ENCODE results near the gene MS4A4E.

Gene MS4A4E

DNA sequence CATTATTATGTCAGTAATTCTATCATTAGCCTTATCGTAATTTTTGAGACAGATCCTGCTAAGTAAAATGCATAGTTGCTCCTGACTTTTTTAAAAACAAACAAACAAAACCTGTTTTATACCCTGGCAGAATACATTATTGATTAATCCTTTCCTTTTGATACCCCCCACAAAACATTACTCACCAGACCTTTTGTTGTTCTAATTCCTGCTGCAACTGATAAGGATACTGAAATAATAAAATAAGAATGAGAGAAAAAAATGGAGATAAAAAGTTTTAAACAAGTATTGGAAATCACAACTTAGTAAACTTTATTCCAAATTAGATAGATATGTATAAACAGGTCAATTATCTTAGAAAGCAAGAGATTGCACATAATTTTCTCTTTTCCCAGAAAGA is 28.6 kb downstream of the MS4A4E start:
- Histone ChIP-seq H2AFZ (ENCODE audit: low read depth, low read length, severe bottlenecking) (no peak overlapping the region), H3K9ac (ENCODE audit: low read length) (no peak overlapping the region), H4K20me1 (ENCODE audit: low read depth, low read length) (no peaks in the 10 kb centered on the region), H3K9me2 (replicated peaks; ENCODE audit: insufficient read depth, low read length) (no peaks in the 10 kb centered on the region), H3K79me2 (ENCODE audit: insufficient read depth, low read length) (no peaks in the 10 kb centered on the region), H3F3A (ENCODE audit: insufficient read depth) (no peaks in the 10 kb centered on the region), H3K4me3 (ENCODE audit: insufficient read depth, low read length, poor library complexity, severe bottlenecking) (no peak overlapping the region), H3K27me3 (ENCODE audit: low read length) (no peaks in the 10 kb centered on the region), H3K9me3 (ENCODE audit: insufficient read depth, low read length) (no peaks in the 10 kb centered on the region), H3K36me3 (ENCODE audit: low read length) (no peaks in the 10 kb centered on the region), H3K27ac (ENCODE audit: low read depth, low read length) (no peak overlapping the region), H3K4me2 (ENCODE audit: low read depth, low read length, poor library complexity, severe bottlenecking) (no peak overlapping the region)
- TF ChIP-seq, protein P1, sequence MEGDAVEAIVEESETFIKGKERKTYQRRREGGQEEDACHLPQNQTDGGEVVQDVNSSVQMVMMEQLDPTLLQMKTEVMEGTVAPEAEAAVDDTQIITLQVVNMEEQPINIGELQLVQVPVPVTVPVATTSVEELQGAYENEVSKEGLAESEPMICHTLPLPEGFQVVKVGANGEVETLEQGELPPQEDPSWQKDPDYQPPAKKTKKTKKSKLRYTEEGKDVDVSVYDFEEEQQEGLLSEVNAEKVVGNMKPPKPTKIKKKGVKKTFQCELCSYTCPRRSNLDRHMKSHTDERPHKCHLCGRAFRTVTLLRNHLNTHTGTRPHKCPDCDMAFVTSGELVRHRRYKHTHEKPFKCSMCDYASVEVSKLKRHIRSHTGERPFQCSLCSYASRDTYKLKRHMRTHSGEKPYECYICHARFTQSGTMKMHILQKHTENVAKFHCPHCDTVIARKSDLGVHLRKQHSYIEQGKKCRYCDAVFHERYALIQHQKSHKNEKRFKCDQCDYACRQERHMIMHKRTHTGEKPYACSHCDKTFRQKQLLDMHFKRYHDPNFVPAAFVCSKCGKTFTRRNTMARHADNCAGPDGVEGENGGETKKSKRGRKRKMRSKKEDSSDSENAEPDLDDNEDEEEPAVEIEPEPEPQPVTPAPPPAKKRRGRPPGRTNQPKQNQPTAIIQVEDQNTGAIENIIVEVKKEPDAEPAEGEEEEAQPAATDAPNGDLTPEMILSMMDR (IDR thresholded peaks at IDR 0.05; ENCODE audit: insufficient read depth, low read length, poor library complexity, severe bottlenecking) = no peak
- no peak for TF ChIP-seq EZH2phosphoT487 (conservative IDR thresholded peaks at IDR 0.05; ENCODE audit: low read length)

DNA sequence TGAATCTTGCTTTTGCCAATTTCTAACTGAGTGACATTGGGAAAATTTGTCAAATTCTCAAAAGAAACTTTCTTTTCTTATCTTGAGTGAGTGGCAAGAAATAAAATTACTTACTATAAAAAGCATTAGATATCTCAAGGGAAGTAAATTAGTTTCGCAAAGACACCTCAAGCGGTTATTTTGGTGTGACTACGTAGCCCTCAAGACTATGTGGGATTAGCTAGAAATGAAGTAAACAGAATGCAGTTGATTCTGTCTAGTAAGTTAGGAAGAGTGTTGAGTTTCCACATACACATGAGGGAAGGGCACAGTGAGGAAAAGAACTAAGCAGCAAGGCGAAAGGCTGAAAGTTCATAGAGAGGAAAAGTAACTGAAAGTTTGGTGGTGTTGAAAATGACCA is 31.7 kb downstream of the MS4A4E start:
- Histone ChIP-seq H3K4me2 (ENCODE audit: low read depth, low read length, poor library complexity, severe bottlenecking) (no peak overlapping the region), H3K79me2 (ENCODE audit: insufficient read depth, low read length) (no peaks in the 10 kb centered on the region)

DNA sequence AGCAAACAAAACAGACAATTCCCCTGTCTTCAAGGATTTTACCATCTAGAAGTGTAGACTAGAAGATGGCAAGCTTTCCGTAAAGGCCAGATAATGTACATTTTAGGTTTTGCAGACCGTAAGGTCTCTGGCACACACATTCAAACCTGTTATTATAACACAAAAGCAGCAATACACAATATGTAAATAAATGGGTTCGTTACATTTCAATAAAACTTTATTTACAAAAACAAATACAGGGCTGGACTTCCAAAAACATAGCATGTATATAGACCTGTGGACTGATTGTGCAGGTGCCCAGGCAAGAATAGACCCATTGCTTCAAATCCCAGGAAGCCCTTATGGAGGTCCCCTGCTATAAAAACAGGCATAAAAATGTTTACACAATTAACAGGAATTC is 33.0 kb downstream of the MS4A4E start:
- H3K27ac ChIP-seq (ENCODE audit: low read depth, low read length) = no peak overlapping the region
- TF ChIP-seq, protein P1 (IDR thresholded peaks at IDR 0.05; ENCODE audit: insufficient read depth, low read length, poor library complexity, severe bottlenecking) = no peak
- no peak for TF ChIP-seq EZH2phosphoT487 (conservative IDR thresholded peaks at IDR 0.05; ENCODE audit: low read length)
- H4K20me1 ChIP-seq (ENCODE audit: low read depth, low read length) = no peaks in the 10 kb centered on the region
- H3K9me2 ChIP-seq (replicated peaks; ENCODE audit: insufficient read depth, low read length) = no peaks in the 10 kb centered on the region
- H2AFZ ChIP-seq (ENCODE audit: low read depth, low read length, severe bottlenecking) = no peak overlapping the region
- H3K4me2 ChIP-seq (ENCODE audit: low read depth, low read length, poor library complexity, severe bottlenecking) = no peak overlapping the region
- H3K9me3 ChIP-seq (ENCODE audit: insufficient read depth, low read length) = no peaks in the 10 kb centered on the region
- no peaks in the 10 kb centered on the region for H3K27me3 ChIP-seq (ENCODE audit: low read length)
- no peak overlapping the region for H3K9ac ChIP-seq (ENCODE audit: low read length)
- H3K79me2 ChIP-seq (ENCODE audit: insufficient read depth, low read length) = no peaks in the 10 kb centered on the region
- H3F3A ChIP-seq (ENCODE audit: insufficient read depth) = no peaks in the 10 kb centered on the region
- no peak overlapping the region for H3K4me3 ChIP-seq (ENCODE audit: insufficient read depth, low read length, poor library complexity, severe bottlenecking)
- no peaks in the 10 kb centered on the region for H3K36me3 ChIP-seq (ENCODE audit: low read length)

More for the DNA sequence above, 31.7 kb downstream of the MS4A4E start:
- H3F3A ChIP-seq (ENCODE audit: insufficient read depth) = no peaks in the 10 kb centered on the region
- H3K36me3 ChIP-seq (ENCODE audit: low read length) = no peaks in the 10 kb centered on the region
- no peaks in the 10 kb centered on the region for H3K27me3 ChIP-seq (ENCODE audit: low read length)
- no peaks in the 10 kb centered on the region for H3K9me3 ChIP-seq (ENCODE audit: insufficient read depth, low read length)
- H3K9ac ChIP-seq (ENCODE audit: low read length) = no peak overlapping the region
- no peak overlapping the region for H3K4me3 ChIP-seq (ENCODE audit: insufficient read depth, low read length, poor library complexity, severe bottlenecking)
- no peaks in the 10 kb centered on the region for H3K9me2 ChIP-seq (replicated peaks; ENCODE audit: insufficient read depth, low read length)
- no peak overlapping the region for H3K27ac ChIP-seq (ENCODE audit: low read depth, low read length)
- H2AFZ ChIP-seq (ENCODE audit: low read depth, low read length, severe bottlenecking) = no peak overlapping the region
- no peaks in the 10 kb centered on the region for H4K20me1 ChIP-seq (ENCODE audit: low read depth, low read length)
- TF ChIP-seq, protein P1 (IDR thresholded peaks at IDR 0.05; ENCODE audit: insufficient read depth, low read length, poor library complexity, severe bottlenecking) = no peak
- no peak for TF ChIP-seq EZH2phosphoT487 (conservative IDR thresholded peaks at IDR 0.05; ENCODE audit: low read length)

Data from SU-DHL-6 (cell line).